Dermis microvascular lymphatic vessel endothelial cell (primary cell): Measurements from ENCODE around the gene PSMB8. TPM values are rescaled to one million over a fixed set of nuclear protein-coding genes. Genes with fewer than 3 reads are reported as not detected.
"Not testable (repeated sequence)": the region's sequence is repeated elsewhere in the genome, so short reads cannot be mapped to it uniquely, and the experiment has no call there.

Experiments
- DNase-seq, 2 donors: peaks; one replicate each; pipeline versions ENCODE4 v3.0.0 to v3.0.0-alpha.2; 2010; ENCODE audit warnings: low read depth in 2 of 2
- total RNA-seq: library from RNA; depleted of rRNA; stranded (reverse); fragments of >200 nt; gene quantifications from 2 replicates; pipeline ENCODE4 v1.2.1, GENCODE V29; 2014

The PSMB8 gene
- total RNA-seq, result 57.3 and 64.9 TPM in 2 replicates

GRCh38 chr6:32843979-32844838, at the start of gene PSMB8:
PSMB8 (minus strand) TSS chr6:32844047; CDS start chr6:32843996, 51 bp downstream.
- DNase-seq, result peak; percentile 89 to 94

- peak in 1 of 2 donors; percentile 9 for DNase-seq
Observed at GRCh38 chr6:32890831-32891230, 47.0 kb upstream of the PSMB8 start.

- DNase-seq, result no peak
Observed at GRCh38 chr6:32889533-32889932, 45.7 kb upstream of the PSMB8 start.

GRCh38 chr6:32888576-32888975, 44.7 kb upstream of the PSMB8 start:
- no peak for DNase-seq

GRCh38 chr6:32887616-32888015, 43.8 kb upstream of the PSMB8 start:
- DNase-seq, result no peak

- DNase-seq, result peak in 1 of 2 donors; percentile 27
Observed at GRCh38 chr6:32886681-32887383, 43.0 kb upstream of the PSMB8 start.

- DNase-seq, result peak; percentile 75 to 76
Observed at GRCh38 chr6:32885698-32886286, 41.9 kb upstream of the PSMB8 start.

- DNase-seq, result no peak
Observed at GRCh38 chr6:32883789-32884188, 39.9 kb upstream of the PSMB8 start.

GRCh38 chr6:32882879-32883250, 39.0 kb upstream of the PSMB8 start:
- DNase-seq, result no peak

- not testable (repeated sequence) for DNase-seq
Observed at GRCh38 chr6:32880962-32881361, 37.1 kb upstream of the PSMB8 start.

GRCh38 chr6:32879691-32880090, 35.8 kb upstream of the PSMB8 start:
- no peak for DNase-seq

GRCh38 chr6:32876603-32877002, 32.8 kb upstream of the PSMB8 start:
- DNase-seq, result no peak

- DNase-seq, result not testable (repeated sequence)
Observed at GRCh38 chr6:32873947-32874346, 30.1 kb upstream of the PSMB8 start.

GRCh38 chr6:32868257-32868788, 24.5 kb upstream of the PSMB8 start:
- DNase-seq, result peak; percentile 66 to 76

GRCh38 chr6:32867554-32868256, 23.9 kb upstream of the PSMB8 start:
- DNase-seq, result no peak

- DNase-seq, result no peak
Observed at GRCh38 chr6:32867022-32867477, 23.2 kb upstream of the PSMB8 start.

GRCh38 chr6:32865724-32866443, 22.0 kb upstream of the PSMB8 start:
- no peak for DNase-seq

GRCh38 chr6:32862725-32863124, 18.9 kb upstream of the PSMB8 start:
- DNase-seq, result no peak

- no peak for DNase-seq
Observed at GRCh38 chr6:32860674-32861073, 16.8 kb upstream of the PSMB8 start.

GRCh38 chr6:32858194-32858593, 14.3 kb upstream of the PSMB8 start:
- no peak for DNase-seq
